GM12878 (cell line): ENCODE results near the gene ANGPTL5.

Experiments
- SIN3A ChIP-seq: IDR thresholded peaks from 2 replicates; pipeline ENCODE4 v1.6.1; 2012; ENCODE audit warnings: low read depth, low read length, improper control_type of control experiment
- TCF7 ChIP-seq: IDR thresholded peaks from 2 replicates; pipeline ENCODE4 v1.6.1; 2014; ENCODE audit warnings: antibody characterized with exemption, borderline replicate concordance
- TF ChIP-seq, protein P1 (sequence below), 3 experiments: IDR thresholded peaks in 2 of 3; conservative IDR thresholded peaks in 1 of 3; 2 replicates each; pipeline ENCODE4 v1.5.1; 2011; ENCODE audit warnings: low read depth in 3 of 3, low read length in 3 of 3, mild to moderate bottlenecking in 3 of 3, control low read depth in 2 of 3, moderate library complexity in 2 of 3, inconsistent platforms in 1 of 3, mixed read lengths in 1 of 3; ENCODE audit not compliant: control insufficient read depth in 2 of 3, insufficient read depth in 1 of 3; ENCODE audit errors: extremely low read depth in 1 of 3
- TF ChIP-seq, protein P2 (sequence below): fragments of 450-650 bp; IDR thresholded peaks from 2 replicates; pipeline ENCODE4 v1.6.1; 2017; ENCODE audit warnings: mild to moderate bottlenecking, low read depth, inconsistent platforms; ENCODE audit not compliant: poor library complexity, severe bottlenecking
- TF ChIP-seq, protein P3 (sequence below): IDR thresholded peaks from 2 replicates; pipeline ENCODE4 v1.6.1; 2012; ENCODE audit warnings: mild to moderate bottlenecking, low read depth, low read length

DNA sequence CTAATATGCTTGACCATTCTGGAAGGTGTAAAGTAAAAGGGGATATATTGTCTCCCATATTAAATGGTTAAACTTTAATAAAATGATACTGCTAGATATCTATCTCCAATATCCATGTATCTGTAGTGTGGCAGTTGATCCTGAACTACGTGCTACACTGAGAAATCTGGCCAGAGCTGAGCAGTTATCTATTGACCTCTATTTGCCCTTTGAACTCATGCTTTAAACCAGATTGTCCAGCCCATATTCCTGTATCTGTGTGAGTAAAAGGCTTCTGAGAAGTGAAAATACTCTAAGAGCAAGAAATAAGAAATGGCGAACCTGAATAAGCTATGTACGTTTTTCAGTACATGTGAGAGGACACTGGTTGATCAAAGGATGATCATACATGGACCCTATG lies 39.0 kb upstream of the ANGPTL5 start:
- TF ChIP-seq SIN3A, result no peak
- no peak for TF ChIP-seq TCF7
- TF ChIP-seq, protein P1, sequence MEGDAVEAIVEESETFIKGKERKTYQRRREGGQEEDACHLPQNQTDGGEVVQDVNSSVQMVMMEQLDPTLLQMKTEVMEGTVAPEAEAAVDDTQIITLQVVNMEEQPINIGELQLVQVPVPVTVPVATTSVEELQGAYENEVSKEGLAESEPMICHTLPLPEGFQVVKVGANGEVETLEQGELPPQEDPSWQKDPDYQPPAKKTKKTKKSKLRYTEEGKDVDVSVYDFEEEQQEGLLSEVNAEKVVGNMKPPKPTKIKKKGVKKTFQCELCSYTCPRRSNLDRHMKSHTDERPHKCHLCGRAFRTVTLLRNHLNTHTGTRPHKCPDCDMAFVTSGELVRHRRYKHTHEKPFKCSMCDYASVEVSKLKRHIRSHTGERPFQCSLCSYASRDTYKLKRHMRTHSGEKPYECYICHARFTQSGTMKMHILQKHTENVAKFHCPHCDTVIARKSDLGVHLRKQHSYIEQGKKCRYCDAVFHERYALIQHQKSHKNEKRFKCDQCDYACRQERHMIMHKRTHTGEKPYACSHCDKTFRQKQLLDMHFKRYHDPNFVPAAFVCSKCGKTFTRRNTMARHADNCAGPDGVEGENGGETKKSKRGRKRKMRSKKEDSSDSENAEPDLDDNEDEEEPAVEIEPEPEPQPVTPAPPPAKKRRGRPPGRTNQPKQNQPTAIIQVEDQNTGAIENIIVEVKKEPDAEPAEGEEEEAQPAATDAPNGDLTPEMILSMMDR (IDR thresholded peaks at IDR 0.05 in 2 of 3, conservative IDR thresholded peaks at IDR 0.05 in 1 of 3; ENCODE audit: control insufficient read depth in 2 of 3, extremely low read depth in 1 of 3, insufficient read depth in 1 of 3, low read depth in 3 of 3, low read length in 3 of 3), result no peak
- TF ChIP-seq, protein P2, sequence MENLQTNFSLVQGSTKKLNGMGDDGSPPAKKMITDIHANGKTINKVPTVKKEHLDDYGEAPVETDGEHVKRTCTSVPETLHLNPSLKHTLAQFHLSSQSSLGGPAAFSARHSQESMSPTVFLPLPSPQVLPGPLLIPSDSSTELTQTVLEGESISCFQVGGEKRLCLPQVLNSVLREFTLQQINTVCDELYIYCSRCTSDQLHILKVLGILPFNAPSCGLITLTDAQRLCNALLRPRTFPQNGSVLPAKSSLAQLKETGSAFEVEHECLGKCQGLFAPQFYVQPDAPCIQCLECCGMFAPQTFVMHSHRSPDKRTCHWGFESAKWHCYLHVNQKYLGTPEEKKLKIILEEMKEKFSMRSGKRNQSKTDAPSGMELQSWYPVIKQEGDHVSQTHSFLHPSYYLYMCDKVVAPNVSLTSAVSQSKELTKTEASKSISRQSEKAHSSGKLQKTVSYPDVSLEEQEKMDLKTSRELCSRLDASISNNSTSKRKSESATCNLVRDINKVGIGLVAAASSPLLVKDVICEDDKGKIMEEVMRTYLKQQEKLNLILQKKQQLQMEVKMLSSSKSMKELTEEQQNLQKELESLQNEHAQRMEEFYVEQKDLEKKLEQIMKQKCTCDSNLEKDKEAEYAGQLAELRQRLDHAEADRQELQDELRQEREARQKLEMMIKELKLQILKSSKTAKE, result no peak
- TF ChIP-seq, protein P3, sequence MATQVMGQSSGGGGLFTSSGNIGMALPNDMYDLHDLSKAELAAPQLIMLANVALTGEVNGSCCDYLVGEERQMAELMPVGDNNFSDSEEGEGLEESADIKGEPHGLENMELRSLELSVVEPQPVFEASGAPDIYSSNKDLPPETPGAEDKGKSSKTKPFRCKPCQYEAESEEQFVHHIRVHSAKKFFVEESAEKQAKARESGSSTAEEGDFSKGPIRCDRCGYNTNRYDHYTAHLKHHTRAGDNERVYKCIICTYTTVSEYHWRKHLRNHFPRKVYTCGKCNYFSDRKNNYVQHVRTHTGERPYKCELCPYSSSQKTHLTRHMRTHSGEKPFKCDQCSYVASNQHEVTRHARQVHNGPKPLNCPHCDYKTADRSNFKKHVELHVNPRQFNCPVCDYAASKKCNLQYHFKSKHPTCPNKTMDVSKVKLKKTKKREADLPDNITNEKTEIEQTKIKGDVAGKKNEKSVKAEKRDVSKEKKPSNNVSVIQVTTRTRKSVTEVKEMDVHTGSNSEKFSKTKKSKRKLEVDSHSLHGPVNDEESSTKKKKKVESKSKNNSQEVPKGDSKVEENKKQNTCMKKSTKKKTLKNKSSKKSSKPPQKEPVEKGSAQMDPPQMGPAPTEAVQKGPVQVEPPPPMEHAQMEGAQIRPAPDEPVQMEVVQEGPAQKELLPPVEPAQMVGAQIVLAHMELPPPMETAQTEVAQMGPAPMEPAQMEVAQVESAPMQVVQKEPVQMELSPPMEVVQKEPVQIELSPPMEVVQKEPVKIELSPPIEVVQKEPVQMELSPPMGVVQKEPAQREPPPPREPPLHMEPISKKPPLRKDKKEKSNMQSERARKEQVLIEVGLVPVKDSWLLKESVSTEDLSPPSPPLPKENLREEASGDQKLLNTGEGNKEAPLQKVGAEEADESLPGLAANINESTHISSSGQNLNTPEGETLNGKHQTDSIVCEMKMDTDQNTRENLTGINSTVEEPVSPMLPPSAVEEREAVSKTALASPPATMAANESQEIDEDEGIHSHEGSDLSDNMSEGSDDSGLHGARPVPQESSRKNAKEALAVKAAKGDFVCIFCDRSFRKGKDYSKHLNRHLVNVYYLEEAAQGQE, result no peak
